ENCODE results near the gene ITGAD. TPM values are rescaled to one million over a fixed set of nuclear protein-coding genes. Genes with fewer than 3 reads are reported as not detected.

The ITGAD gene
- total and polyA plus RNA-seq, 2 of the 8 experiments (the other 6 are each of a cell fraction or from before 2014, with no cell fraction given) = 0.06 TPM; not detected in 1

DNA sequence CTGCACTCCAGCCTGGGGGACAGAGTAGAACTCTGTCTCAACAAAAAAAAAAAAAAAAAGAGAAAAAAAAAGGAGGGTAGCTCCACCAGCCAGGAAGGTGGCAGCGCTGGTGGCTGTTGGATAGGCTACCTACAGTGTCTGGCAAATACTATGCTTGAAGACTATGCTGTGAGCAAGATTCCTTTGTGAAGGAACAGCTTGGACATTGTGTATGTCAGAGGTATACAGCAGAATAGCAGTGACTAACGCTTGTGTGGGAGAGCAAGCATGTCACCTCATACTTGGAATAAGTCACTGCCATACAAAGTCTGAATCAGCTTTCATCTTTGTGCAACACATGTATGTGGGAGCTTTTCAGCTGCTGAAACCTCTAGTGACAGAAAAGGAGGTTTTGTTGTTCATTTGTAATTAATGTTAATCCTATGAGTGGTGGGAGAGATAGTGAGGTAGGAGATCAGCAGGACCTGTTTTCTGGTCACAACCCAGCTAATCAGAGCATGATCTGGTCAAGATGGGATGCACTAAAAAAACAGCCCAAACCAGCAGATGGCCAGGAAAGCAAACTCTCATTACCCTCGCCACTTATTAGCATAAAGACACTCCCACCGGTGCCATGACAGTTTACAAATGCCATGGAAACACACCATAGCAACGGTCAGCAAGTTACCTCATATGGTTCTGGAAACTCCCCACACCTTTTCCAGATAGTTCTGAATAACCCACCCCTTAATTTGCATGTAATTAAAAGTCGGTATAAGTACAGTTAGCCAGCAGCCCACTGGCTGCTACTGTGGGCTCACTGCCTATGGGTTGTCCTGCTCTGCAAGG, 6.8 kb upstream of the ITGAD start:
- no peak overlapping the region for H2BK15ac ChIP-seq (ENCODE audit: low read length)
- no peak overlapping the region; the same call in 1 of the 2 replicates for H3K18ac ChIP-seq (ENCODE audit: extremely low read depth, low read length)
- no peaks in the 10 kb centered on the region for H3K23me2 ChIP-seq (ENCODE audit: low read depth, low read length)
- H3K14ac ChIP-seq (ENCODE audit: insufficient read length) = no peak overlapping the region
- no peak overlapping the region for H4K91ac ChIP-seq (replicated peaks; ENCODE audit: insufficient read length, low read length)
- H4K8ac ChIP-seq (ENCODE audit: extremely low read depth, insufficient read depth, low read length) = no peak overlapping the region
- POLR2A ChIA-PET (ENCODE audit: partially characterized antibody) = interaction anchor here (1.0 to 1.2 kb wide), 2 partner anchors 184 to 207 kb away, joined by 3 read pairs; partner anchors contain the start of gene PYCARD
- no peak overlapping the region for H2BK20ac ChIP-seq (ENCODE audit: low read length)
- H2BK5ac ChIP-seq (ENCODE audit: low read depth, low read length) = no peak overlapping the region
- no peak overlapping the region for H2AFZ ChIP-seq (ENCODE audit: low read length)
- H3K79me2 ChIP-seq (ENCODE audit: control insufficient read depth in 1 of 2, insufficient read depth in 2 of 2, low read length in 2 of 2) = no peaks in the 10 kb centered on the region
- no peak overlapping the region for H3K4me3 ChIP-seq (ENCODE audit: extremely low read depth in 1 of 4, insufficient read depth in 2 of 4, low read depth in 3 of 4, low read length in 4 of 4)
- H3K4me2 ChIP-seq (ENCODE audit: insufficient read depth in 1 of 2, low read depth in 2 of 2, low read length in 2 of 2) = no peak overlapping the region
- no peak overlapping the region for H3K23ac ChIP-seq (ENCODE audit: insufficient read length)
- H3K4me1 ChIP-seq (replicated peaks in 1 of 4; ENCODE audit: control insufficient read depth in 3 of 4, insufficient read depth in 4 of 4, low read length in 3 of 4) = peaks cover 0 to 1% (median 0%) of the 10 kb centered on the region in 4 experiments; a peak in 2 of 7 replicates
- 73% methylated on average over 6 of the region's 6 CpGs; no CpG with 5 or more reads in 1 of the 2 experiments for WGBS, 2 experiments (ENCODE audit: extremely low coverage in 1 of 2, insufficient coverage in 1 of 2, insufficient read length in 1 of 2, insufficient replicate concordance in 2 of 2, low coverage in 1 of 2, low lambda C conversion rate in 2 of 2, missing lambda C conversion rate in 1 of 2)
- H3K9me3 ChIP-seq (ENCODE audit: insufficient read depth in 2 of 2, low read depth in 1 of 2, low read length in 1 of 2) = peaks cover 0 to 4% of the 10 kb centered on the region in 2 experiments; a peak in 1 of 4 replicates
- H3K36me3 ChIP-seq (ENCODE audit: control insufficient read depth in 2 of 4, insufficient read depth in 4 of 4, low read length in 3 of 4) = no peaks in the 10 kb centered on the region
- CTCF ChIA-PET (ENCODE audit: partially characterized antibody) = interaction anchor here (0.9 to 2.1 kb wide), 8 partner anchors 14 to 170 kb away, joined by 3 to 6 read pairs (median 3); no protein-coding TSS in a partner anchor
- FAIRE-seq = no peak
- no peak overlapping the region for H3K9ac ChIP-seq (replicated peaks in 1 of 4; ENCODE audit: extremely low read depth in 1 of 4, low read depth in 3 of 4, low read length in 3 of 4)
- peaks cover 0 to 1% of the 10 kb centered on the region in 2 experiments for H4K20me1 ChIP-seq (replicated peaks in 1 of 2; ENCODE audit: control insufficient read depth in 1 of 2, insufficient read depth in 2 of 2, low read length in 2 of 2)
- H3K27me3 ChIP-seq (replicated peaks in 1 of 4; ENCODE audit: control insufficient read depth in 3 of 4, extremely low read depth in 1 of 4, insufficient read depth in 3 of 4, low read length in 3 of 4) = no peaks in the 10 kb centered on the region
- no peak overlapping the region for H2AK5ac ChIP-seq (ENCODE audit: low read depth, low read length)
- H3K56ac ChIP-seq (replicated peaks; ENCODE audit: insufficient read length, low read depth, low read length) = no peak overlapping the region
- H2BK12ac ChIP-seq (ENCODE audit: low read depth, low read length) = no peak overlapping the region
- DNase-seq (ENCODE audit: low read depth in 1 of 2, low spot score in 2 of 2) = no peak
- H2BK120ac ChIP-seq (replicated peaks; ENCODE audit: low read depth, low read length) = no peak overlapping the region
- no peaks in the 10 kb centered on the region for H3K79me1 ChIP-seq (ENCODE audit: low read depth, low read length)
- no peak overlapping the region for H3K4ac ChIP-seq (replicated peaks; ENCODE audit: insufficient read length, low read depth, low read length)
- no peak overlapping the region for H4K5ac ChIP-seq (ENCODE audit: insufficient read length, low read depth, low read length)
- no peak overlapping the region for H3K27ac ChIP-seq (ENCODE audit: low read depth, low read length)
- TF ChIP-seq YY1 (IDR thresholded peaks at IDR 0.05; ENCODE audit: low read depth, low read length) (peak; percentile 73), CHD2 (IDR thresholded peaks at IDR 0.05; ENCODE audit: low read length) (no peak), RAD21 (IDR thresholded peaks at IDR 0.05 in 1 of 2, conservative IDR thresholded peaks at IDR 0.05 in 1 of 2; ENCODE audit: low read depth in 2 of 2, low read length in 2 of 2) (no peak)

All from H1 (cell line).